Cardiac fibroblast (primary cell): Measurements from ENCODE around the gene IQGAP3.
"Not testable (repeated sequence)": the region's sequence is repeated elsewhere in the genome, so short reads cannot be mapped to it uniquely, and the experiment has no call there.

Experiments
- DNase-seq, 2 donors: peaks; one replicate each; pipeline versions ENCODE4 v3.0.0 to v3.0.0-alpha.2; 2010; ENCODE audit warnings: low read depth in 2 of 2
- H3K4me3 ChIP-seq, 2 donors: replicated peaks in 1 of 2; 1 replicate in 1 of 2; 2 replicates in 1 of 2; pipeline ENCODE4 v1.5.1; 2011; ENCODE audit warnings: low read depth in 2 of 2, low read length in 2 of 2, mild to moderate bottlenecking in 2 of 2, moderate library complexity in 1 of 2
- CTCF ChIP-seq: IDR thresholded peaks from one replicate; pipeline ENCODE4 v1.5.1; 2011; ENCODE audit warnings: low read depth, mild to moderate bottlenecking, low read length, inconsistent platforms

Gene IQGAP3

GRCh38 chr1:156571919-156572662 lies at the start of gene IQGAP3:
Gene IQGAP3 (minus strand): TSS chr1:156572565. CDS start chr1:156572529, 36 bp downstream.
- DNase-seq = peak; percentile 84 to 85
- no peak for TF ChIP-seq CTCF
- H3K4me3 ChIP-seq = peak within 1 kb of the TSS; percentile 69 to 77

GRCh38 chr1:156619582-156619955 lies 47.2 kb upstream of the IQGAP3 start:
- no peak overlapping the region for H3K4me3 ChIP-seq
- no peak for TF ChIP-seq CTCF
- DNase-seq = no peak

GRCh38 chr1:156618853-156619581 lies 46.7 kb upstream of the IQGAP3 start, which contains the start of gene HAPLN2:
Gene HAPLN2 (plus strand): TSS chr1:156619415. CDS start chr1:156623491, 4,076 bp downstream.
- H3K4me3 ChIP-seq = no peak within 1 kb of the TSS
- no peak for DNase-seq
- TF ChIP-seq CTCF = peak; percentile 49

GRCh38 chr1:156616463-156616862 lies 44.1 kb upstream of the IQGAP3 start:
- H3K4me3 ChIP-seq = no peak overlapping the region
- DNase-seq = peak; percentile 60 to 66
- no peak for TF ChIP-seq CTCF

- TF ChIP-seq CTCF = no peak
- no peak for DNase-seq
- H3K4me3 ChIP-seq = no peak overlapping the region
Measured at GRCh38 chr1:156615946-156616345, 43.6 kb upstream of the IQGAP3 start.

- TF ChIP-seq CTCF = no peak
- H3K4me3 ChIP-seq = no peak overlapping the region
- no peak for DNase-seq
Measured at GRCh38 chr1:156612666-156613065, 40.3 kb upstream of the IQGAP3 start.

- not testable (repeated sequence) for DNase-seq, H3K4me3 ChIP-seq
Measured at GRCh38 chr1:156610072-156610471, 37.7 kb upstream of the IQGAP3 start.
